HEK293T (cell line): Measurements from ENCODE around the gene GRIN2A.

Source experiments
- CTBP1 ChIP-seq: fragments of 450-650 bp; IDR thresholded peaks from 2 replicates; pipeline ENCODE4 v1.6.1; 2016; ENCODE audit warnings: borderline replicate concordance
- FOXA1 ChIP-seq: fragments of 450-650 bp; IDR thresholded peaks from 2 replicates; pipeline ENCODE4 v1.6.1; 2016; ENCODE audit warnings: mild to moderate bottlenecking
- FOXK2 ChIP-seq: fragments of 450-650 bp; IDR thresholded peaks from 2 replicates; pipeline ENCODE4 v1.6.1; 2016; ENCODE audit warnings: mild to moderate bottlenecking
- FOXM1 ChIP-seq: fragments of 450-650 bp; IDR thresholded peaks from 2 replicates; pipeline ENCODE4 v1.6.1; 2017; ENCODE audit warnings: mild to moderate bottlenecking, borderline replicate concordance
- LEF1 ChIP-seq: fragments of 450-650 bp; IDR thresholded peaks from 2 replicates; pipeline ENCODE4 v1.6.1; 2017; ENCODE audit warnings: mild to moderate bottlenecking, borderline replicate concordance
- SP1 ChIP-seq: fragments of 450-650 bp; IDR thresholded peaks from 2 replicates; pipeline ENCODE4 v1.6.1; 2017
- SUZ12 ChIP-seq: fragments of 450-650 bp; IDR thresholded peaks from 2 replicates; pipeline ENCODE4 v1.6.1; 2016; ENCODE audit warnings: mild to moderate bottlenecking
- TARDBP ChIP-seq: fragments of 450-650 bp; IDR thresholded peaks from 2 replicates; pipeline ENCODE4 v1.6.1; 2016
- ZNF384 ChIP-seq: fragments of 450-650 bp; IDR thresholded peaks from 2 replicates; pipeline ENCODE4 v1.6.1; 2016
- TF ChIP-seq, protein P1 (sequence below): fragments of 450-650 bp; IDR thresholded peaks from 2 replicates; pipeline ENCODE4 v1.6.1; 2016

DNA sequence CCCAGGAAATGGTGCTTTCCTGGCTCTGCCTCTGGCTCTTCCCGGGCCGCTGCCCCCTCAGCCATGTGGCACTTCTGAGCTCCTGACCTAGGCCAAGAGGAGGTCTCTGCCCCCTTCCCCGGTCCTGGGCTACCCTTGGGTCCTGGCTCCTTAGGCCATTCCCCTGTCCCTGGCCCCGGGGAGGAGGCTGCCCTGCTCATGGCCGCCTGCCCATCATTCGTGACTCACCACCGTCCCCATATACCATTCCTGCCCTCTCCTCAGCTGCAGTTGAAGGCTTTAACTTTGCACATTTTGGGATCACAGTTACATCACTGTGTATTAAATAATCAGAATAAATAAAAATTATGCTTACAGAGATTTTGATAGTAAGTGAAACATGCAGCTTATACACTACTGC lies 69.0 kb downstream of the GRIN2A start:
- TF ChIP-seq TARDBP (no peak), SP1 (no peak), LEF1 (no peak), FOXM1 (no peak), ZNF384 (no peak), CTBP1 (no peak), FOXK2 (no peak), SUZ12 (no peak), FOXA1 (no peak)
- TF ChIP-seq, protein P1, sequence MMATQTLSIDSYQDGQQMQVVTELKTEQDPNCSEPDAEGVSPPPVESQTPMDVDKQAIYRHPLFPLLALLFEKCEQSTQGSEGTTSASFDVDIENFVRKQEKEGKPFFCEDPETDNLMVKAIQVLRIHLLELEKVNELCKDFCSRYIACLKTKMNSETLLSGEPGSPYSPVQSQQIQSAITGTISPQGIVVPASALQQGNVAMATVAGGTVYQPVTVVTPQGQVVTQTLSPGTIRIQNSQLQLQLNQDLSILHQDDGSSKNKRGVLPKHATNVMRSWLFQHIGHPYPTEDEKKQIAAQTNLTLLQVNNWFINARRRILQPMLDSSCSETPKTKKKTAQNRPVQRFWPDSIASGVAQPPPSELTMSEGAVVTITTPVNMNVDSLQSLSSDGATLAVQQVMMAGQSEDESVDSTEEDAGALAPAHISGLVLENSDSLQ, result no peak
